ENCODE data around the gene PTPRC. TPM values are rescaled to one million over a fixed set of nuclear protein-coding genes. Genes with fewer than 3 reads are reported as not detected.
"Not testable (repeated sequence)": the region's sequence is repeated elsewhere in the genome, so short reads cannot be mapped to it uniquely, and the experiment has no call there.

The PTPRC gene
- total RNA-seq, 2 donors from 2014 or later, result 27.1 to 86.8 TPM

GRCh38 chr1:198598796-198599321, 40.0 kb upstream of the PTPRC start:
- no peak for TF ChIP-seq CTCF (IDR thresholded peaks at IDR 0.05)

GRCh38 chr1:198599749-198600148, 39.1 kb upstream of the PTPRC start:
- no peak for TF ChIP-seq CTCF (IDR thresholded peaks at IDR 0.05)
- DNase-seq (ENCODE audit: low spot score) (no peak), ATAC-seq (ENCODE audit: insufficient number of reproducible peaks, low FRiP score, low read depth) (no peak)
- Histone ChIP-seq H3K27ac (no peak overlapping the region), H3K9me3 (no peaks in the 10 kb centered on the region), H3K36me3 (no peaks in the 10 kb centered on the region), H3K4me3 (no peak overlapping the region), H3K4me1 (ENCODE audit: control insufficient read depth in 1 of 2, low read depth in 2 of 2) (no peaks in the 10 kb centered on the region), H3K27me3 (replicated peaks; ENCODE audit: insufficient read depth) (no peaks in the 10 kb centered on the region)

More at GRCh38 chr1:198598796-198599321, 40.0 kb upstream of the PTPRC start:
- Histone ChIP-seq H3K4me3 (no peak overlapping the region), H3K27ac (no peak overlapping the region), H3K9me3 (no peaks in the 10 kb centered on the region), H3K4me1 (ENCODE audit: control insufficient read depth in 1 of 2, low read depth in 2 of 2) (no peaks in the 10 kb centered on the region), H3K27me3 (replicated peaks; ENCODE audit: insufficient read depth) (no peaks in the 10 kb centered on the region), H3K36me3 (no peaks in the 10 kb centered on the region)
- DNase-seq (ENCODE audit: low spot score) (no peak), ATAC-seq (ENCODE audit: insufficient number of reproducible peaks, low FRiP score, low read depth) (no peak)

GRCh38 chr1:198600906-198601305, 37.9 kb upstream of the PTPRC start:
- H3K27ac ChIP-seq, result no peak overlapping the region
- no peaks in the 10 kb centered on the region for H3K36me3 ChIP-seq
- H3K27me3 ChIP-seq (replicated peaks; ENCODE audit: insufficient read depth), result no peaks in the 10 kb centered on the region
- H3K9me3 ChIP-seq, result no peaks in the 10 kb centered on the region
- H3K4me1 ChIP-seq (ENCODE audit: control insufficient read depth in 1 of 2, low read depth in 2 of 2), result no peaks in the 10 kb centered on the region
- no peak overlapping the region for H3K4me3 ChIP-seq
- ATAC-seq (ENCODE audit: insufficient number of reproducible peaks, low FRiP score, low read depth), result no peak
- DNase-seq (ENCODE audit: low spot score), result no peak
- no peak for TF ChIP-seq CTCF (IDR thresholded peaks at IDR 0.05)

GRCh38 chr1:198601310-198601709, 37.5 kb upstream of the PTPRC start:
- not testable (repeated sequence) for H3K27me3 ChIP-seq (replicated peaks; ENCODE audit: insufficient read depth); H3K36me3 ChIP-seq; H3K4me3 ChIP-seq; DNase-seq (ENCODE audit: low spot score); H3K9me3 ChIP-seq; H3K4me1 ChIP-seq (ENCODE audit: control insufficient read depth in 1 of 2, low read depth in 2 of 2); ATAC-seq (ENCODE audit: insufficient number of reproducible peaks, low FRiP score, low read depth); H3K27ac ChIP-seq

GRCh38 chr1:198601936-198602889, 36.6 kb upstream of the PTPRC start:
- no peak overlapping the region for H3K4me3 ChIP-seq
- no peaks in the 10 kb centered on the region for H3K27me3 ChIP-seq (replicated peaks; ENCODE audit: insufficient read depth)
- H3K9me3 ChIP-seq, result no peaks in the 10 kb centered on the region
- TF ChIP-seq CTCF (IDR thresholded peaks at IDR 0.05), result no peak
- ATAC-seq (ENCODE audit: insufficient number of reproducible peaks, low FRiP score, low read depth) (no peak), DNase-seq (ENCODE audit: low spot score) (no peak)
- no peak overlapping the region for H3K27ac ChIP-seq
- H3K36me3 ChIP-seq, result no peaks in the 10 kb centered on the region
- H3K4me1 ChIP-seq (ENCODE audit: control insufficient read depth in 1 of 2, low read depth in 2 of 2), result no peaks in the 10 kb centered on the region
